Measurements from ENCODE around the gene RNH1.

The RNH1 gene

DNA sequence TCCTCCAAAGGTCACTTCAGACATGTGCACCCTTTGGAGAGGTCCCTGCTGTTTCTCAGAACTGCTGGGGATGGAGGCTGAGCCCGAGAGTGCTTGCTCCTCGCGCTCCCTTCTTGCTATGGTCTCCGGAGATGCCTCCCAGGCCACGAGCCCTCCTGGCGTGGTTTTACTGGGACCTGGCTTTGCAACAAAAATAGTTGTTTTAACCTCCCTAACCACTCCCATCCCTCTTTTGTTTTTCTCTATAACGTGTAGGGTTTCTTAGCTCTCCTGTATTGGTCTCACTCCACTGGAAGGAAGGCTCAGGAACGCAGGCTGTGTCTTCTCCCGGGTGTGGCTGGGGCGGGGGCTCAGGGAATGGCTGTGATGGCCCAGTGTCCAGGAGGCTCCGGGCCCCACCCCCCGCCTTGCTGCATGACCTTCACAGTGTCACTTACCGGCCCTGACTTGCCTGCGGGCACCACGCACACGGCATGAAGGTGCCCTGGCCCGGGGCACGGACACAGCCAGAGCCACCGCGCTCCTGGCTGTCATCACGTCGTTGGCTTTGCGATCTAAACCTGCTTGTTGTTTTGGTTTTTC, 51.4 kb downstream of the RNH1 start:
- no peak overlapping the region for H3K27ac ChIP-seq (ENCODE audit: insufficient read depth, low read length, poor library complexity, severe bottlenecking)
- peaks cover 31% of the 10 kb centered on the region for H3K4me1 ChIP-seq (ENCODE audit: control insufficient read depth, insufficient read depth, low read length, poor library complexity, severe bottlenecking)
- H3K27me3 ChIP-seq (replicated peaks; ENCODE audit: control insufficient read depth, insufficient read depth, low read length, poor library complexity, severe bottlenecking) = no peaks in the 10 kb centered on the region
- no peak overlapping the region for H3K4me3 ChIP-seq (ENCODE audit: insufficient read depth, low read depth, low read length, poor library complexity, severe bottlenecking)
- peaks cover 13% of the 10 kb centered on the region for H3K36me3 ChIP-seq (ENCODE audit: control insufficient read depth, insufficient read depth, low read length)
- H3K9me3 ChIP-seq (ENCODE audit: control insufficient read depth, low read length) = no peaks in the 10 kb centered on the region
- no peak for DNase-seq

DNA sequence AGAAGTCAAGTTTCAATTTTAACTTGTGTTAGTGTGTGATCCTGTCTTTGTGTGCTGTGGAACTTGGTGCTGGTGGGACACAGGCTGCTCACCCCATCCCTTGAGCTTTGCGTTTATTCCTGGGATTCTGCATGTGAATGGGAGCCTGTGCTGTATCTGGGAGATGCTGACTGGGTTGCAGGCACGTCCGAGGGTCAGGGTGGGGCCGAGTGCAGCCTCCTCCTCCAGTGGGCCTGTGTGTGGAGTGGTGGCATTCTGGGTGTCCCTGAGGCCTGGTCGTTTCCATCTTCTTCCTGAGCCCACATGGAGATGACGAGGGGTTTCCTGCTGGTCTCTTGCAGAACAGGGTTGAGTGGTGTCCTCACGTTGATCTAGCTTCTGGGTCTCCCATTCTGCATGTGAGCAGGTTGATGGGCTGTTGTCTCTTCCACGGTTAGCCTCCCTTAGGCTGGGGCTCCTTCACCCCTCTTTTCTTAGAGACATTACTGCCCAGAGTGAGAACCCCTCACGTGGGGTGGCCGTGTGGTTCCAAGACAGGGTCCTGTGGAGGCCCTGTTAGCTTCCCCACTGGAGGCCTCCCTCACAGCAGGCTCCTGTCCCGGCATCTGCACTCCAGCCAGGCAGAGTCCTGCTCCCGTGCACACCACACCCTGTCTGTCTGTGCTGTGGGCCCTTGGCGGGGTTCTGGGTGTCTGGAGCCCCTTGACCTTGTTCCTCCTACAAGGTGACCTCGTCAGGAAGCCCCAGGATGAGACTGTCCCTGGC, 52.1 kb downstream of the RNH1 start:
- no peaks in the 10 kb centered on the region for H3K9me3 ChIP-seq (ENCODE audit: control insufficient read depth, low read length)
- H3K36me3 ChIP-seq (ENCODE audit: control insufficient read depth, insufficient read depth, low read length) = peaks cover 11% of the 10 kb centered on the region
- H3K4me1 ChIP-seq (ENCODE audit: control insufficient read depth, insufficient read depth, low read length, poor library complexity, severe bottlenecking) = peaks cover 32% of the 10 kb centered on the region
- no peak for DNase-seq
- H3K4me3 ChIP-seq (ENCODE audit: insufficient read depth, low read depth, low read length, poor library complexity, severe bottlenecking) = no peak overlapping the region
- no peaks in the 10 kb centered on the region for H3K27me3 ChIP-seq (replicated peaks; ENCODE audit: control insufficient read depth, insufficient read depth, low read length, poor library complexity, severe bottlenecking)
- H3K27ac ChIP-seq (ENCODE audit: insufficient read depth, low read length, poor library complexity, severe bottlenecking) = no peak overlapping the region

DNA sequence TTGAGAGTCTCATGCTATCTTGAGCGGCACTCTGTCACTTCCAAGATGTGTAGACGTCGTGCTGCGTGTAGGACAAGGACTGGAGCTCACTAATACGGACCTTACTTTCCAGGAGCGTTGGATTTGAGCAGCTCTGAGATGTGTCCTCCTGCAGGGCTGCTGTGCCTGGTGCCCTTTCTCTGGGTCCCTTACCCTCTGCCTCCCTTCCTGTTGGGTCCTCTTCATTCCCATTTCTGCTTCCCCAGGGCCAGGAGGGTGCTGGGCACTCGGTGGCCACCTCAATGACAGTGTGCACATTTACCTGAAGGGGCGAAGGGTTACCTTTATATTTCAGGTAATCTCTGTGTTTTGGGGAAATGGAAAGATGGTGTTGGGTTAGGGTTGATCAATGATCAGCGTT, 53.0 kb downstream of the RNH1 start:
- DNase-seq = no peak
- H3K36me3 ChIP-seq (ENCODE audit: control insufficient read depth, insufficient read depth, low read length) = peaks cover 11% of the 10 kb centered on the region
- H3K4me3 ChIP-seq (ENCODE audit: insufficient read depth, low read depth, low read length, poor library complexity, severe bottlenecking) = no peak overlapping the region
- H3K27ac ChIP-seq (ENCODE audit: insufficient read depth, low read length, poor library complexity, severe bottlenecking) = no peak overlapping the region
- no peaks in the 10 kb centered on the region for H3K9me3 ChIP-seq (ENCODE audit: control insufficient read depth, low read length)
- H3K4me1 ChIP-seq (ENCODE audit: control insufficient read depth, insufficient read depth, low read length, poor library complexity, severe bottlenecking) = peaks cover 40% of the 10 kb centered on the region
- H3K27me3 ChIP-seq (replicated peaks; ENCODE audit: control insufficient read depth, insufficient read depth, low read length, poor library complexity, severe bottlenecking) = no peaks in the 10 kb centered on the region

DNA sequence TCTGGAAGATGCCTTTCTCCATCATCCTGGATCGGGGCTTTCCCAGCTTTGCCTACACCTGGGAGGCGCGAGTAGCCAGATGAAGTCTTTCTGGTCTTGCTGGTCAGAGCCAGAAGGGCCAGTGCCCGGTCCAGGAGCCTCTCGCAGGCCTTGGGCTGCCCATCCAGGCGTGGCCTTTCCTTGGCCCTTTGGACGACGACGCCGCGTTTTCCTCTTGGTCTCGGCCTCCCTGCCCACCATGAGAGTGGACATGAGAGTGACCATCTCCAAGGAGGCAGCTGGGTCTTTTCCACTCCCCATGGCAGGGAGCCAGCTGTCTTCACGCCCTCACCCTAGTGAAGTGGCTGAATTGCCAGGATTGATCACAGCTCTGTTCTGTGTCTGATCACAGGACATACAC, 53.5 kb downstream of the RNH1 start:
- Histone ChIP-seq H3K4me1 (ENCODE audit: control insufficient read depth, insufficient read depth, low read length, poor library complexity, severe bottlenecking) (peaks cover 42% of the 10 kb centered on the region), H3K4me3 (ENCODE audit: insufficient read depth, low read depth, low read length, poor library complexity, severe bottlenecking) (no peak overlapping the region), H3K36me3 (ENCODE audit: control insufficient read depth, insufficient read depth, low read length) (peaks cover 11% of the 10 kb centered on the region), H3K9me3 (ENCODE audit: control insufficient read depth, low read length) (no peaks in the 10 kb centered on the region), H3K27me3 (replicated peaks; ENCODE audit: control insufficient read depth, insufficient read depth, low read length, poor library complexity, severe bottlenecking) (no peaks in the 10 kb centered on the region), H3K27ac (ENCODE audit: insufficient read depth, low read length, poor library complexity, severe bottlenecking) (no peak overlapping the region)
- DNase-seq = no peak

DNA sequence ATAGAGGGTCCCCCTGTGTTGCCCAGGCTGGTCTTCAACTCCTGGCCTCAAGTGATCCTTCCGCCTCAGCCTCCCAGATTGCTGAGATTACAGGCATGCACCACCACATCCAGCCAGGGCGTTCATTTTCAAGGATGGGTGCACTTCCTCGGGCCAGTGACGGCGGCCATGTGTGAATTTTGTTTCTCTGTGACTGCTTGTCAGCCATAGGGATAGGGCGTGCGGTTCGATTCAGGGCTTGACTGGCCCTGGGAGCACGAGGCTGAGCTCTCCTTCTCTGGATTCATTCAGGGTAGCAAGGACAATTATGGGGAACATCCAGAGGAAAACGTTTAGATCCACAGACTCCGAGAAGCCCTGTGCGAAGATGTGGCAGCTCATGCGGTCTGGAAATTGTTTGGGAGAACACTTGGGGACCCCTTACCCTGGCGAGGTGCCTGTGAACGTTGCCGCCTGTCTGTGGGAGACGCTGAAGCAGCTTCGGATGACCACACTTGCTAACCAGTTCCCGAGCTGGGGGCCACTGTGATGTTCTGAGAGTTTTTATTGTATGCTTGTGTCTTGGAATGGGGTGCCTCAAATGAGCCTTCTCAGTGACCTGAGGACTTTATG, 54.0 kb downstream of the RNH1 start:
- Histone ChIP-seq H3K36me3 (ENCODE audit: control insufficient read depth, insufficient read depth, low read length) (peaks cover 11% of the 10 kb centered on the region), H3K27me3 (replicated peaks; ENCODE audit: control insufficient read depth, insufficient read depth, low read length, poor library complexity, severe bottlenecking) (no peaks in the 10 kb centered on the region), H3K4me3 (ENCODE audit: insufficient read depth, low read depth, low read length, poor library complexity, severe bottlenecking) (no peak overlapping the region), H3K4me1 (ENCODE audit: control insufficient read depth, insufficient read depth, low read length, poor library complexity, severe bottlenecking) (peaks cover 47% of the 10 kb centered on the region), H3K9me3 (ENCODE audit: control insufficient read depth, low read length) (no peaks in the 10 kb centered on the region), H3K27ac (ENCODE audit: insufficient read depth, low read length, poor library complexity, severe bottlenecking) (no peak overlapping the region)
- no peak for DNase-seq

DNA sequence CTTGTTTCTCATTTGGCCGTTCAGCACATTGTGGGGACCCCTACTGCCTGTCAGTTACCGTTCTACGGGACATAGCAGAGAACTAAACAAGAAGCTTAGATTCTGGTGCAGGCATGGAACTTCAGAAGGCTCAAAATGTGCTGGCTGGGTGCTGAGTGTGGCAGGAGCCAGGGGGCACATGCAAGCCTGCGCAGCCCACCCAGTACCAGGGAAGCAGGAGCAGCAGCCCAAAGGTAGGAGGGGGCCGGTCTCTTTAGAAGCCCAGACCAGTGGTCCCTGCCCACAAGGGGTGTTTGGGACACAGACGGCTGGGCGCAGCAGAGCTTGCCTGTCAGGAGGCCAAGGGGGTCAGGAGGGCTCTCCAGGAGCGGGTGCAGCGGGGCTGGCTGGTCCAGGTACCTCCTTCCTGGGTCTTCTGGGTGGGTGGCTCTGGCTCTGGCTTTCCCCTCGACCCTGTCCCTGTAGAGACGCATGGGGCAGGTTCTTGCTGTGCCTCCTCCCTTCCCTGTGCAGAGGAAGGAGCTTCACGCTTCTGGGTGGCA, 54.8 kb downstream of the RNH1 start:
- no peak overlapping the region for H3K27ac ChIP-seq (ENCODE audit: insufficient read depth, low read length, poor library complexity, severe bottlenecking)
- no peak overlapping the region for H3K4me3 ChIP-seq (ENCODE audit: insufficient read depth, low read depth, low read length, poor library complexity, severe bottlenecking)
- no peaks in the 10 kb centered on the region for H3K27me3 ChIP-seq (replicated peaks; ENCODE audit: control insufficient read depth, insufficient read depth, low read length, poor library complexity, severe bottlenecking)
- H3K4me1 ChIP-seq (ENCODE audit: control insufficient read depth, insufficient read depth, low read length, poor library complexity, severe bottlenecking) = peaks cover 41% of the 10 kb centered on the region
- DNase-seq = no peak
- peaks cover 11% of the 10 kb centered on the region for H3K36me3 ChIP-seq (ENCODE audit: control insufficient read depth, insufficient read depth, low read length)
- H3K9me3 ChIP-seq (ENCODE audit: control insufficient read depth, low read length) = no peaks in the 10 kb centered on the region

DNA sequence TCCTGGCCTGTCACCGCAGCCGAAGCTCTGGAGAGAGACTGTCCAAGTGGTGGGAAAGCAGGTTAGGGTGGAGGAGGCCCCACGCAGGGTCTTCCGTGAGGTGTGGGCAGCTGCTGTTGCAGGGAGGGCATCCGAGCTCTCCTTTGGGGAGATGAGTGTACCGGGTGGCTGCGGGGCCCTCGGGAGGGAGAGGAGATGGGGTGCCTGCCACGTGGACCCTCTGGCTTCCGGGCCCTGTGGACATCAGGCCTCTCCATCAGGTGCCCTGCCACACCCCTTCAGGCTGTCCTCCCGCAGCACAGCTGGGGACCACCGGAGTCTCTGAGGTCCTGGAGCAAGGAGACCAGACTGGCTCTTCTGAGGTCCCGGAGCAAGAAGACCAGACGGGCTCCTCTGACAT, 55.3 kb downstream of the RNH1 start:
- H3K27ac ChIP-seq (ENCODE audit: insufficient read depth, low read length, poor library complexity, severe bottlenecking) = peak overlapping the region; percentile 87

DNA sequence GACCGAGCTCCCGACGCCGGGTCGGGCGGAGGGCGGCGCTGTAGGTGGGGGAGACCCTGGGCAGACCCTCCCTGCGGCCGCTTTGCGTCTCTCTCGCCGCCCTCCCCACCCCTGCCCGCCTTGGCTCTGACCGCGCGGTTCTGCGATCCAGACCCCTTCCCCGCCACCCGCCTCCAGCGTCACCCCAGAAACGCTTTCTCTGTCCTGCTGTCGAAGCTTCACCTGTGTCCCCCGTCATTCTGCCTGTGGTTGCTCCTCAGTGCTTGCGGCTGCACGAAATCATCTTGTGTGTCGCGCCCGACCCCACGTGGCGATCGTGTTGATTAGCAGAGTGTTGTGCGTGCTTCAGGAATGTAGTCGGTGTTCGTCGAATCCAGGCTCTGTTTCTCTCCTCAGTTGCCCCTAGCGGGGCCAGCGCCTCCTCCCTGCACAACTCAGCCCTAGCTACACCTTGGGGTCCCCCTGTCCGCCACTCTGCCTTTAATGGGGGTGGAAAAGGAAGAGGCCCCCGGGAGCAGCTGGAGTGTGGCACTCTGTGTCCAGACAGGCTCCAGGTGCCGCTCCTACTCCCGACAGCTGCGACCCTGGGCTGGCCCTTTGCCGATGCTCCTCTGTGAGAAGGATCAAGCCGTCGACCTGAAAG, 56.1 kb downstream of the RNH1 start:
- H3K4me1 ChIP-seq (ENCODE audit: control insufficient read depth, insufficient read depth, low read length, poor library complexity, severe bottlenecking) = peaks cover 29% of the 10 kb centered on the region
- H3K27ac ChIP-seq (ENCODE audit: insufficient read depth, low read length, poor library complexity, severe bottlenecking) = peak overlapping the region; percentile 87
- H3K4me3 ChIP-seq (ENCODE audit: insufficient read depth, low read depth, low read length, poor library complexity, severe bottlenecking) = peak overlapping the region; percentile 91
- H3K27me3 ChIP-seq (replicated peaks; ENCODE audit: control insufficient read depth, insufficient read depth, low read length, poor library complexity, severe bottlenecking) = no peaks in the 10 kb centered on the region
- DNase-seq = peak; percentile 68 to 73 (median 70)
- H3K9me3 ChIP-seq (ENCODE audit: control insufficient read depth, low read length) = no peaks in the 10 kb centered on the region
- H3K36me3 ChIP-seq (ENCODE audit: control insufficient read depth, insufficient read depth, low read length) = peaks cover 11% of the 10 kb centered on the region

More for the DNA sequence above, 55.3 kb downstream of the RNH1 start:
- Histone ChIP-seq H3K27me3 (replicated peaks; ENCODE audit: control insufficient read depth, insufficient read depth, low read length, poor library complexity, severe bottlenecking) (no peaks in the 10 kb centered on the region), H3K9me3 (ENCODE audit: control insufficient read depth, low read length) (no peaks in the 10 kb centered on the region), H3K36me3 (ENCODE audit: control insufficient read depth, insufficient read depth, low read length) (peaks cover 11% of the 10 kb centered on the region), H3K4me3 (ENCODE audit: insufficient read depth, low read depth, low read length, poor library complexity, severe bottlenecking) (no peak overlapping the region), H3K4me1 (ENCODE audit: control insufficient read depth, insufficient read depth, low read length, poor library complexity, severe bottlenecking) (peaks cover 37% of the 10 kb centered on the region)
- DNase-seq = no peak

DNA sequence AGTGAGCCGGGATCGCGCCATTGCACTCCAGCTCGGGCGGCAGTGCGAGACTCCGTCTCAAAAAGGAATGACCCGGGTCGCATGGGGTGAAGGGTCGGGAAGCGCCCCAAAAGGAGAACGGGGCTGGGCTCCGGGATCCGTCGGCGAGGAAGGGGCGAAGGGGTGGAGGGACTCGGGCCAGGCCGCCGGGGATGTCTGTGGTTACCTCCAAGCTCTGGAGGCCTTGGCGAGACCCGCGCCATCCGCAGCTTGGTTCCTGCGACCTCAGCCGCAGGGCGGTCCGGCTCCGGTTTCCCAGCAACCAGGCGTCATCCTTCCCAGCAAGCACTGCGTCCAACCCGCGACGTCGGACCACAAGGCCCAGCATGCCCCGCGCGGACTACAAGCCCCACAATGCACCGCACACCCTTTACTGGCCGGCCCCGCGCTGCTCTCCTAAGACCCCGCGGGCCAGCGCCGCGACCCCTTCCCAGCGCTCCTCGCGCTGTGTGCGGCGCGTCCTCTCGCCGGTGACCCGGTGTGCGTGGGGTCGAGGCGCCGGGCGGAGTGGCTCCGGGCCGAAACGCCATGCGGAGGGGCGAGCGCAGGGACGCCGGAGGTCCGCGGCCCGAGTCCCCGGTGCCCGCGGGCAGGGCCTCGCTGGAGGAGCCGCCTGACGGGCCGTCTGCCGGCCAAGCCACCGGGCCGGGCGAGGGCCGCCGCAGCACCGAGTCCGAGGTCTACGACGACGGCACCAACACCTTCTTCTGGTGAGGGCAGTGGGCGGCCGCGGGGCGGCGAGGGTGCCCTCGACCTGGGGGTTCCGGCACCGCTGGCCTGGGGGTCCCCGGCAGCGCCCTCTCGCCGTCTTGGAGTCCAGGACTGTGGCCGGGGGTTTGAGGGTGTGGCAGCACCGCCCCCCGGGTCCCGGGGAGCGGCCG, 56.9 kb downstream of the RNH1 start, which contains the start of gene PTDSS2:
Gene PTDSS2 (plus strand): TSS at position 391 of the 920 bp plus-strand sequence. CDS start 177 bp downstream, at position 568.
- H3K27ac ChIP-seq (ENCODE audit: insufficient read depth, low read length, poor library complexity, severe bottlenecking) = peak within 1 kb of the TSS; percentile 87
- peak within 1 kb of the TSS; percentile 91 for H3K4me3 ChIP-seq (ENCODE audit: insufficient read depth, low read depth, low read length, poor library complexity, severe bottlenecking)
- no peaks in the 10 kb centered on the region for H3K27me3 ChIP-seq (replicated peaks; ENCODE audit: control insufficient read depth, insufficient read depth, low read length, poor library complexity, severe bottlenecking)
- no peaks in the 10 kb centered on the region for H3K9me3 ChIP-seq (ENCODE audit: control insufficient read depth, low read length)
- peaks cover 24% of the 10 kb centered on the region for H3K4me1 ChIP-seq (ENCODE audit: control insufficient read depth, insufficient read depth, low read length, poor library complexity, severe bottlenecking)
- peaks cover 11% of the 10 kb centered on the region for H3K36me3 ChIP-seq (ENCODE audit: control insufficient read depth, insufficient read depth, low read length)
- peak; percentile 87 to 92 (median 89) for DNase-seq

All from effector memory CD4-positive, alpha-beta T cell (primary cell).